ENCODE results near the gene EPHB1. TPM values are rescaled to one million over a fixed set of nuclear protein-coding genes. Genes with fewer than 3 reads are reported as not detected.

EPHB1 gene
- polyA plus RNA-seq, 1 donor from 2014 or later: 18.7 TPM

DNA sequence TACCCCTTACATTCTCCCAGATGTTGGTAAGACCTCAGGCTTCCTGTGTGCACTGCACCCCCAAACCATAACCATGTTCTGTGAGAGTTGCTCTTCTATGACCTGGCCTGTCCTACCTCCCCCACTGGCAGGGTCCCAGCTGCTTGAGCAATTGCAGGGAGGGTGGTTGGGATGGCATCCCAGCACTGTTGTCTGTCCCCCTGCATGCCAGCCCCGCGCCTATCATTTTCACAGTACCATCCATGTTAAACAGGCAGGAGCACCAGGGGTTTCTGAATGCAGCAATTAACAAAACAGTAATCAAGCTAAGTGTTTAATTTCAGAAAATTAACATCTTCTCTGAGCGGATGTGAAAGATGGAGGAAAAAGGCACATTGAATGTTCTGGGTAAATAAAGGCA, 345.5 kb downstream of the EPHB1 start:
- Histone ChIP-seq H3F3A (ENCODE audit: insufficient read depth, low read length, poor library complexity, severe bottlenecking) (no peaks in the 10 kb centered on the region), H4K20me1 (ENCODE audit: insufficient read depth) (no peaks in the 10 kb centered on the region), H3K4me3 (ENCODE audit: low read length) (no peak overlapping the region), H3K9me2 (ENCODE audit: insufficient read depth, low read length) (no peaks in the 10 kb centered on the region), H3K9me3 (ENCODE audit: low read length) (no peaks in the 10 kb centered on the region), H3K36me3 (ENCODE audit: insufficient read depth, low read length) (peaks cover 9% of the 10 kb centered on the region), H3K79me2 (replicated peaks; ENCODE audit: insufficient read depth, low read length) (no peaks in the 10 kb centered on the region), H3K27me3 (ENCODE audit: insufficient read depth, low read depth, low read length) (no peaks in the 10 kb centered on the region), H2AFZ (ENCODE audit: low read depth, low read length) (no peak overlapping the region), H3K9ac (ENCODE audit: low read length) (no peak overlapping the region), H3K4me2 (ENCODE audit: low read length) (no peak overlapping the region), H3K27ac (ENCODE audit: low read length) (no peak overlapping the region)
- TF ChIP-seq CTCF (IDR thresholded peaks at IDR 0.05; ENCODE audit: poor library complexity, severe bottlenecking): no peak
- TF ChIP-seq RAD21 (conservative IDR thresholded peaks at IDR 0.05): no peak
- TF ChIP-seq POLR2AphosphoS5 (IDR thresholded peaks at IDR 0.05): no peak
- TF ChIP-seq EZH2 (IDR thresholded peaks at IDR 0.05; ENCODE audit: borderline replicate concordance, insufficient read depth, low read length, poor library complexity, severe bottlenecking): no peak
- TF ChIP-seq, protein P1, sequence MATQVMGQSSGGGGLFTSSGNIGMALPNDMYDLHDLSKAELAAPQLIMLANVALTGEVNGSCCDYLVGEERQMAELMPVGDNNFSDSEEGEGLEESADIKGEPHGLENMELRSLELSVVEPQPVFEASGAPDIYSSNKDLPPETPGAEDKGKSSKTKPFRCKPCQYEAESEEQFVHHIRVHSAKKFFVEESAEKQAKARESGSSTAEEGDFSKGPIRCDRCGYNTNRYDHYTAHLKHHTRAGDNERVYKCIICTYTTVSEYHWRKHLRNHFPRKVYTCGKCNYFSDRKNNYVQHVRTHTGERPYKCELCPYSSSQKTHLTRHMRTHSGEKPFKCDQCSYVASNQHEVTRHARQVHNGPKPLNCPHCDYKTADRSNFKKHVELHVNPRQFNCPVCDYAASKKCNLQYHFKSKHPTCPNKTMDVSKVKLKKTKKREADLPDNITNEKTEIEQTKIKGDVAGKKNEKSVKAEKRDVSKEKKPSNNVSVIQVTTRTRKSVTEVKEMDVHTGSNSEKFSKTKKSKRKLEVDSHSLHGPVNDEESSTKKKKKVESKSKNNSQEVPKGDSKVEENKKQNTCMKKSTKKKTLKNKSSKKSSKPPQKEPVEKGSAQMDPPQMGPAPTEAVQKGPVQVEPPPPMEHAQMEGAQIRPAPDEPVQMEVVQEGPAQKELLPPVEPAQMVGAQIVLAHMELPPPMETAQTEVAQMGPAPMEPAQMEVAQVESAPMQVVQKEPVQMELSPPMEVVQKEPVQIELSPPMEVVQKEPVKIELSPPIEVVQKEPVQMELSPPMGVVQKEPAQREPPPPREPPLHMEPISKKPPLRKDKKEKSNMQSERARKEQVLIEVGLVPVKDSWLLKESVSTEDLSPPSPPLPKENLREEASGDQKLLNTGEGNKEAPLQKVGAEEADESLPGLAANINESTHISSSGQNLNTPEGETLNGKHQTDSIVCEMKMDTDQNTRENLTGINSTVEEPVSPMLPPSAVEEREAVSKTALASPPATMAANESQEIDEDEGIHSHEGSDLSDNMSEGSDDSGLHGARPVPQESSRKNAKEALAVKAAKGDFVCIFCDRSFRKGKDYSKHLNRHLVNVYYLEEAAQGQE (IDR thresholded peaks at IDR 0.05; ENCODE audit: borderline replicate concordance): no peak
- TF ChIP-seq MXI1 (conservative IDR thresholded peaks at IDR 0.05; ENCODE audit: poor library complexity, severe bottlenecking): no peak
- no peak for TF ChIP-seq TAF1 (IDR thresholded peaks at IDR 0.05; ENCODE audit: low read depth)
- no peak for TF ChIP-seq SMC3 (conservative IDR thresholded peaks at IDR 0.05; ENCODE audit: poor library complexity)
- no peak for TF ChIP-seq EP300 (conservative IDR thresholded peaks at IDR 0.05; ENCODE audit: poor library complexity, severe bottlenecking)

GRCh38 chr3:135141160-135141559, 346.1 kb downstream of the EPHB1 start:
- Histone ChIP-seq H3K79me2 (replicated peaks; ENCODE audit: insufficient read depth, low read length) (no peaks in the 10 kb centered on the region), H2AFZ (ENCODE audit: low read depth, low read length) (no peak overlapping the region), H3F3A (ENCODE audit: insufficient read depth, low read length, poor library complexity, severe bottlenecking) (no peaks in the 10 kb centered on the region), H3K27me3 (ENCODE audit: insufficient read depth, low read depth, low read length) (no peaks in the 10 kb centered on the region), H3K9ac (ENCODE audit: low read length) (no peak overlapping the region), H3K9me3 (ENCODE audit: low read length) (no peaks in the 10 kb centered on the region), H4K20me1 (ENCODE audit: insufficient read depth) (no peaks in the 10 kb centered on the region), H3K4me3 (ENCODE audit: low read length) (no peak overlapping the region), H3K27ac (ENCODE audit: low read length) (no peak overlapping the region), H3K36me3 (ENCODE audit: insufficient read depth, low read length) (peaks cover 9% of the 10 kb centered on the region), H3K4me2 (ENCODE audit: low read length) (no peak overlapping the region), H3K9me2 (ENCODE audit: insufficient read depth, low read length) (no peaks in the 10 kb centered on the region)
- TF ChIP-seq EZH2 (IDR thresholded peaks at IDR 0.05; ENCODE audit: borderline replicate concordance, insufficient read depth, low read length, poor library complexity, severe bottlenecking) (no peak), SMC3 (conservative IDR thresholded peaks at IDR 0.05; ENCODE audit: poor library complexity) (no peak), TAF1 (IDR thresholded peaks at IDR 0.05; ENCODE audit: low read depth) (no peak), MXI1 (conservative IDR thresholded peaks at IDR 0.05; ENCODE audit: poor library complexity, severe bottlenecking) (no peak), RAD21 (conservative IDR thresholded peaks at IDR 0.05) (no peak), POLR2AphosphoS5 (IDR thresholded peaks at IDR 0.05) (no peak), CTCF (IDR thresholded peaks at IDR 0.05; ENCODE audit: poor library complexity, severe bottlenecking) (no peak), EP300 (conservative IDR thresholded peaks at IDR 0.05; ENCODE audit: poor library complexity, severe bottlenecking) (no peak)
- TF ChIP-seq, protein P1 (IDR thresholded peaks at IDR 0.05; ENCODE audit: borderline replicate concordance): no peak
